ENCODE data around the gene NRIP3.

NRIP3 gene

DNA sequence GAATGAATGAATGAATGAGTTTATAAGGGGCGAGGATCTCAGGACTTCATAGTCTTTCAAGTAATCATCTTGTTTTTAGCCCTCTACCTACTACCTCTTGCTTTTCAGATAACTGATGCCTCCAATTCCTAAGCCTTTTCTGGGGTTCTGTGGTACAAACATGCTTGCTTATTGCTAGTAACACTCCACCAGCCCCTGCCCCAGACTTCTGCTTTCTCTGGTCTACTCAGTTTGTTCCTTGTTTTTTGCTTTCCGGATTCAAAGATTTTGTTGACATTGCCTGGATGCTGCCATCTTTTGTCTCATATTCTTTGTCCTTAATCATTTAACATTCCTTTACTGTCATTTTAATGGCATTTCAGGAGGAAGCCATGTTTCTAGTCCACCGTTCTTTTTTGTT, 30.7 kb downstream of the NRIP3 start:
- H3K36me3 ChIP-seq (ENCODE audit: control insufficient read depth, insufficient read depth, low read length): no peaks in the 10 kb centered on the region
- no peaks in the 10 kb centered on the region for H3K4me1 ChIP-seq (ENCODE audit: control insufficient read depth, insufficient read depth, low read length, poor library complexity, severe bottlenecking)
- no peaks in the 10 kb centered on the region for H3K9me3 ChIP-seq (ENCODE audit: control insufficient read depth, low read length)
- H3K4me3 ChIP-seq (ENCODE audit: extremely low read depth, insufficient read depth, low read length, poor library complexity, severe bottlenecking): no peak overlapping the region
- WGBS, 2 experiments (ENCODE audit: insufficient coverage in 2 of 2): 80 to 84% methylated on average over 2 to 3 of the region's 3 CpGs
- no peak overlapping the region for H3K27ac ChIP-seq (ENCODE audit: low read depth, low read length, severe bottlenecking)

DNA sequence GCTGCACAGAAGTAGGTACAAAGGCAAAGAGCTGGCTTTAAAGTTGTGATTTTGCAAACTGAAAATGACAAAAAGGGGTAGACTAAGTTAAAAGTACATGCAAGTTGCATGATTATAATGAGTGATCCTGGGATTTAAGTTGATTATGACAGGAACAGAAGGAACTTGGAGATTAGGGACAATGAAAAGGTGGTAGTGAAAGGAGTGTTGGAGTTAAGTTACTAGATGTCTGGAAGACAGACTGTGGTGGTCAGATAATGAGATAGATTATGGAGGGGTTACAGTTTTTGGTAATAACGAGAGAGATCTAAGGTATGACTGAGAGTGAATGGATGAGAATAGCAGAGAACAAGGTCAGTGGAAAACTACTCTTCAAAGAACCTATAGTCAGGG, 31.9 kb downstream of the NRIP3 start:
- Histone ChIP-seq H3K4me3 (ENCODE audit: extremely low read depth, insufficient read depth, low read length, poor library complexity, severe bottlenecking) (no peak overlapping the region), H3K36me3 (ENCODE audit: control insufficient read depth, insufficient read depth, low read length) (no peaks in the 10 kb centered on the region), H3K9me3 (ENCODE audit: control insufficient read depth, low read length) (no peaks in the 10 kb centered on the region), H3K4me1 (ENCODE audit: control insufficient read depth, insufficient read depth, low read length, poor library complexity, severe bottlenecking) (no peaks in the 10 kb centered on the region), H3K27ac (ENCODE audit: low read depth, low read length, severe bottlenecking) (no peak overlapping the region)
- WGBS, 2 experiments (ENCODE audit: insufficient coverage in 2 of 2): 78 to 83% methylated on average over 1 of the region's 1 CpG

DNA sequence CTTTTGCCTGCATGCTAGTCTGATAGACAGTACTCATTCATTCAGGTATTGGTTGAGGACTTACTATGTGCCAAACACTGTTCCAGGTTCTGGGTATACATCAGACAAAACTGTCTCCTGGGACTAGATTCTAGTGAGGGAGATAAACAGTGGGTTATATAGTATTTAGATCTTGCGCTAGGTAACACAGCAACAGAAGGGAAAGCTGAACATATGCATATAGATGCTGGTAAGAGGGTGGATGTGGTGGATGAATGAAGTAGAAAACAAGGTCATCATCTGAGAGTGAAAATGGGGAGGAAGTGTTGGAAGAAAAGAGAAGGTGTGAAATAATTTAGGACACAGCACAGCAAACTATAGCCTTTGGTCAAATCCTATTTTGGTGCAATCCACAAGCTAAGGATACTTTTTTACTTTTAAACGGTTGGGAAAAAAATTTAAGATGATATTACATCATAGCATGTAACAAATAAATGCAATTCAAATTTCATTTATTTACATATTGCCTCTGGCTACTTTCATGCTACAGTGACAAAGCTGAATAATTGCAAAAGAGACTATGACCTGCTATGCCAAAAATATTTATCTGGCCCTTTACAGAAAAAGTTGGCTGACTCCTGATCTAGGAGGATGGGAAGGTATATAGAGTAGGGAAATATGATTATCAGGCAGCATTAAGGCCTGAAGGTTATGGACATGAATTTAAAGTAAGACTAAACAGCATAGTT, 32.4 kb downstream of the NRIP3 start:
- WGBS, 2 experiments (ENCODE audit: insufficient coverage in 2 of 2): 100% methylated on average over 1 of the region's 2 CpGs
- H3K4me1 ChIP-seq (ENCODE audit: control insufficient read depth, insufficient read depth, low read length, poor library complexity, severe bottlenecking): no peaks in the 10 kb centered on the region
- no peaks in the 10 kb centered on the region for H3K9me3 ChIP-seq (ENCODE audit: control insufficient read depth, low read length)
- H3K27ac ChIP-seq (ENCODE audit: low read depth, low read length, severe bottlenecking): no peak overlapping the region
- H3K4me3 ChIP-seq (ENCODE audit: extremely low read depth, insufficient read depth, low read length, poor library complexity, severe bottlenecking): no peak overlapping the region
- no peaks in the 10 kb centered on the region for H3K36me3 ChIP-seq (ENCODE audit: control insufficient read depth, insufficient read depth, low read length)

DNA sequence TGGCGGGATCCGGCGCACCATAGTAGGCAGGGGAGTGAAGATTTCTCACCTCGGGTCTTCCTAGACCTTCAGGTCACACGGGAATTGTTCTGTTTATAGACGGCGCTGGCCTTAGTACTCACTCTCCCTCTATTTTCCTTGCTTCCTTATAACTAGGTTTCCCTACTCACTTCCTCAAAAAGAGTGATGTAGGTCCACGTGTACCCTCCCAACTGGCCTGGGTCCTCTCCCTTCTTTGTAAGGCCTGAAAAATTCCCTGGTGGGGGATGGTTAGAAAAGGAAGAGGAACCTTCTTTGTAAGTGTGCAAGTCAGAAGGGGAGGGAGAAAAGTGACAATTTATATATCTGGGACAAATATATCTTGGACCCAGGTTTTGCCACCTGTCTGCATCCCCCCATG, 36.6 kb downstream of the NRIP3 start:
- Histone ChIP-seq H3K4me3 (ENCODE audit: extremely low read depth, insufficient read depth, low read length, poor library complexity, severe bottlenecking) (no peak overlapping the region), H3K9me3 (ENCODE audit: control insufficient read depth, low read length) (no peaks in the 10 kb centered on the region), H3K4me1 (ENCODE audit: control insufficient read depth, insufficient read depth, low read length, poor library complexity, severe bottlenecking) (peaks cover 7% of the 10 kb centered on the region), H3K27ac (ENCODE audit: low read depth, low read length, severe bottlenecking) (no peak overlapping the region), H3K36me3 (ENCODE audit: control insufficient read depth, insufficient read depth, low read length) (no peaks in the 10 kb centered on the region)
- 95 to 96% methylated on average over 4 to 7 of the region's 8 CpGs for WGBS, 2 experiments (ENCODE audit: insufficient coverage in 2 of 2)

DNA sequence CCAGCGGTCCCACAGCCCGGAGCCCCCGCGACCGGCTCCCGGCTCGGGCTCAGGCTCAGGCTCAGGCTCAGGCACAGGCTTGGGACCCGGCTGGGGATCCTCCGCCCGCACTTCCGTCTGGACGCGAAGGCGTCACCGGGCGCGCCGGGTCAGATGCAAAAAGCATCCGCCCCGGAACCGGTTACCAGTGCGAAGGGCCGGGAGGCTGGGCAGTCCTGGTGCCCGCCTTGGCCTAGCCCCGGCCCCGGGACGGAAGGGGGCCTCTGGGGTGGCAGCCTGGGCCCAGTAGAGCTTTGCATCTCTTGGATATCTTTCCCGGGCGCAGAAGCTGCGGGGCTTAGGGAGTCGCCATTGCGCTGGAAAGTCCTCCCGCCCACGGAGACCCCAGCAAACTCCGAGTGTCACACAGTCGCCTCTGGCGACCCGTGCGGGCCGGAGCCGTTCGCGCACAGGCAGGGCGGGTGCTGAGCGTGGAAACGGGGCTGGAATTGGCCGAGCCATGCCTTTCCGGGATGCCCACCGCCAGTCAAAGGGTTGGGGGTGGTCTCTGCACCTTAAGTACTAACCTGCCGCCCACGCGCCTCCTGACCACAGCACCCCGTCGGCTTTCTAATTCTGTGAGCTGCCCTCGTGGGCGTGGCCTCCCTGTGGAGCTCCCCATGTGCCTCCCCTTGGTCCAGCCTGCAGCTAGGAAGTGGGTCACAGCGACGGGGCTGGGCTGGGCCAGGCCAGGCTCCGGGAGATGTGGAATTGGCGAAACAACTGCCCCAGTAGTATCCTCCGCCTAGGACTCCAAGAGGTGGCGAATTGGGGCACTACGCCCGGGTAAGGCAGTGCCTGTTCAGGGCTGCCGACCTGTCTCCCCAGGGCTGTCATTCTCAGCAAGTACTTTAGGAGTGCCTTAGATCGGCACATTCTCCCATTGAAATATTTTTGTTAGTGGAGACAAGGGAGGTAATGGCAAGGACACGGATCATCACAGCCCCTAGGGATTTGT, 39.2 kb downstream of the NRIP3 start, which contains the start of gene TMEM9B:
TSS of gene TMEM9B (minus strand) at position 119 of the 997 bp plus-strand sequence. CDS start 129 bp downstream, outside the sequence.
- Histone ChIP-seq H3K9me3 (ENCODE audit: control insufficient read depth, low read length) (no peaks in the 10 kb centered on the region), H3K27ac (ENCODE audit: low read depth, low read length, severe bottlenecking) (peak within 1 kb of the TSS; percentile 83), H3K4me1 (ENCODE audit: control insufficient read depth, insufficient read depth, low read length, poor library complexity, severe bottlenecking) (peaks cover 7% of the 10 kb centered on the region), H3K36me3 (ENCODE audit: control insufficient read depth, insufficient read depth, low read length) (no peaks in the 10 kb centered on the region), H3K4me3 (ENCODE audit: extremely low read depth, insufficient read depth, low read length, poor library complexity, severe bottlenecking) (peak within 1 kb of the TSS; percentile 76)
- WGBS, 2 experiments (ENCODE audit: insufficient coverage in 2 of 2): 0 to 1% methylated on average over 56 to 66 of the region's 67 CpGs

DNA sequence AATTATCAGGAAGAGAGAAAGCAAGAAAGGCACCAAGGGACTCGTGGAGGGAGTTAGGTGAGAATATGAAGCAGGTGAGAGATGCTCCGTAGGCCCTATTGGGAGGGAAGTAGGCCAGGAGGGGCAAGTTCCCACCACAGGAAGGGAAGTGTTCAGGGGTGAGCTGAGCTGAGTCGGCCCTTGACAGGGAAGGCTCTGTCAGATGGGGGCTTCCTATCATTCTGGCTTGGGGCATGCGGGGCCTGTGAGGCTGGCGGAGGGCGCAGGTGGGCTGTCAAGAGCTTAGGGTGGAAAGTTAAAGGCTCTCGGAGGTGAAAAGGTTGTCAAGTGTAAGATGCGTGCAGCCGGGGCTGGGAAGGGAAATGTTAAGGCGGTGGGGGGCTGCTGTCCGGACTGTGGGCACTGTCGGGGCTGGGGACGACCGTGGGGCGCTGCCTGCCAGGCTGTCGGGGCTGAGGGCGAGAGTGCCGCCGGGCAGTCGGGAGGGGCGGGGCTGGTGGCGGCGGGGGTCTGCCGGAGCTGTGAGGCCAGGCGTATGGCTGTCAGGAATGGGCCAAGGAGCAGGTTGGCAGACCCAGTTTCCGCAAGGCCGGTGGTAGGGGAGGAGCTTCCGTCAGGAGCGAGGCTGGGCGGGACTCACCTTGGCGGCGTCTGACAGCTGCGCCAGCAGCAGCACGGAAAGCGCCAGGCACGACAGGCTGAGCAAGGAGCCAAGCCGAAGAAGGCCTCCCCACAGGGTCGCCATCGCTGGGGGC, 40.1 kb downstream of the NRIP3 start:
- Histone ChIP-seq H3K9me3 (ENCODE audit: control insufficient read depth, low read length) (no peaks in the 10 kb centered on the region), H3K36me3 (ENCODE audit: control insufficient read depth, insufficient read depth, low read length) (no peaks in the 10 kb centered on the region), H3K4me3 (ENCODE audit: extremely low read depth, insufficient read depth, low read length, poor library complexity, severe bottlenecking) (peak overlapping the region; percentile 76), H3K4me1 (ENCODE audit: control insufficient read depth, insufficient read depth, low read length, poor library complexity, severe bottlenecking) (peaks cover 12% of the 10 kb centered on the region), H3K27ac (ENCODE audit: low read depth, low read length, severe bottlenecking) (peak overlapping the region; percentile 83)
- 6 to 9% methylated on average over 28 to 36 of the region's 39 CpGs for WGBS, 2 experiments (ENCODE audit: insufficient coverage in 2 of 2)

DNA sequence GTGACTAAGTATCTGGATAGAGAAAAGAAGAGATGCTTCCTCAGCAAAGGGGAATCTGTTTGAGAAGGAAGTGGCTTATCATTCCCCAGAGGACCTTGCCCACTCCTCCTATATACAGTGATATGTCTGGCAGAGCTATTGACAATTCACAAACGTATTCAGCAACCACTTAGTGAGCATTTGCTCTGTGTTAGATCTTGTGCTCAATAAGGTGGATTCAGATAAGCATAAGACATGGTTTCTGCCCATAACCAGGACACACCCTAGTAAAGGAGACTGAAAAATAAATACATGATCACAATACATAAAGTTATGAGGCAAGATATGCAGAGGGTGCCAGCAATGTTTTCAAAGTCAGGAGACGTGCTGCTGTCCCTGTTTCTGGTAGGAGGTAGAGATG, 41.0 kb downstream of the NRIP3 start:
- no CpG with 5 or more reads among the region's 2 CpGs for WGBS, 2 experiments (ENCODE audit: insufficient coverage in 2 of 2)
- Histone ChIP-seq H3K4me1 (ENCODE audit: control insufficient read depth, insufficient read depth, low read length, poor library complexity, severe bottlenecking) (peaks cover 12% of the 10 kb centered on the region), H3K4me3 (ENCODE audit: extremely low read depth, insufficient read depth, low read length, poor library complexity, severe bottlenecking) (no peak overlapping the region), H3K9me3 (ENCODE audit: control insufficient read depth, low read length) (no peaks in the 10 kb centered on the region), H3K27ac (ENCODE audit: low read depth, low read length, severe bottlenecking) (no peak overlapping the region), H3K36me3 (ENCODE audit: control insufficient read depth, insufficient read depth, low read length) (no peaks in the 10 kb centered on the region)

DNA sequence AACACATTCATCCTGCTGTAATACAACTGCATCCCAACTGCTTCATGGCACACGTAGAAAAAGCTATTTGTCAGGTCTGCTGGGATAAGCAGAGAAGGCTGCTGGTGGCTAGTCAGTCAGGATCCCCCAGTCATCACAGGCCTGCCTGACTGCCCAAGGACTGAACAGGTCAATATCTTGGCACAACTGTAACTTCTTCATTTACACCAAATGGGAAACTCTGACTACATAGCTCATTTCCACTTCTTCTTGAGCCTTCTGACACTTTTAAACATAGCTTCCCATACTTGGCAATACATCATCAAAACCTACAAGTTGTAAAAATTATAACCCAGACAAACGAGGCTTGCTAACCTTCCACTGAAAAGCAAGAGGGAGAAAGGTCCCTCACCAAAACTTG, 42.4 kb downstream of the NRIP3 start:
- 80% methylated on average over 1 of the region's 2 CpGs for WGBS, 2 experiments (ENCODE audit: insufficient coverage in 2 of 2)
- H3K36me3 ChIP-seq (ENCODE audit: control insufficient read depth, insufficient read depth, low read length): no peaks in the 10 kb centered on the region
- H3K4me3 ChIP-seq (ENCODE audit: extremely low read depth, insufficient read depth, low read length, poor library complexity, severe bottlenecking): no peak overlapping the region
- no peaks in the 10 kb centered on the region for H3K9me3 ChIP-seq (ENCODE audit: control insufficient read depth, low read length)
- no peak overlapping the region for H3K27ac ChIP-seq (ENCODE audit: low read depth, low read length, severe bottlenecking)
- H3K4me1 ChIP-seq (ENCODE audit: control insufficient read depth, insufficient read depth, low read length, poor library complexity, severe bottlenecking): peaks cover 12% of the 10 kb centered on the region

DNA sequence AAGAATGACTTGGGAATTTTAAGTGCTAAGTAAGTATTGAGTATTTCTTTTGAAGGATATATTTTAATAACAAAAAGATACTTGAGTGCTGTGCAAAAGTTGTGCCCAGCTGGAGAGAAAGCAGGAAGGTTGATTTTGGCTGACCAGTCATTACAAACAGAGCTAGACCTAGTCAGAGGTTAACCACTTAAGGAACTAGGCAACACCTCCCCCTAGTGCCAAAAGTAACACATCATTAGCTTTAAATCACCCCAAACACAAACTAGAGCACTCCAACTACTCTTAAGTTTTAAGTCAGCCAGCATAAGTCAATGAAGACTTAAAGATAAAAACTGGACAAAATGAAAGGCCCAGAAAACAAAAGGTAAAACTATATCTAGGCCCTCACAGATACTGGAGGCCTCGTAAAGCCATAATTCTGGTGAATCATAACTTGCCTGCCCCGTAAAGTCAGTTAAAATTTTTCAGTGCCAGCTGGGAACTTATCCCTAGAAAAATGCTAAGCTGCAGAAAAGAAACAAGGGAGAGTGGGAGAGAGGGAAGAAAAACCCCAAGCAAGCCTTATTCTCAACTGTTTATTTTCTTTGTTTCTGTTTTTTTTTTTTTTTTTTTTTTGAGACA, 44.1 kb downstream of the NRIP3 start:
- 71% methylated on average over 1 of the region's 2 CpGs; no CpG with 5 or more reads in 1 of the 2 experiments for WGBS, 2 experiments (ENCODE audit: insufficient coverage in 2 of 2)
- H3K27ac ChIP-seq (ENCODE audit: low read depth, low read length, severe bottlenecking): no peak overlapping the region
- H3K4me1 ChIP-seq (ENCODE audit: control insufficient read depth, insufficient read depth, low read length, poor library complexity, severe bottlenecking): peaks cover 10% of the 10 kb centered on the region
- no peak overlapping the region for H3K4me3 ChIP-seq (ENCODE audit: extremely low read depth, insufficient read depth, low read length, poor library complexity, severe bottlenecking)
- no peaks in the 10 kb centered on the region for H3K9me3 ChIP-seq (ENCODE audit: control insufficient read depth, low read length)
- H3K36me3 ChIP-seq (ENCODE audit: control insufficient read depth, insufficient read depth, low read length): peaks cover 13% of the 10 kb centered on the region

DNA sequence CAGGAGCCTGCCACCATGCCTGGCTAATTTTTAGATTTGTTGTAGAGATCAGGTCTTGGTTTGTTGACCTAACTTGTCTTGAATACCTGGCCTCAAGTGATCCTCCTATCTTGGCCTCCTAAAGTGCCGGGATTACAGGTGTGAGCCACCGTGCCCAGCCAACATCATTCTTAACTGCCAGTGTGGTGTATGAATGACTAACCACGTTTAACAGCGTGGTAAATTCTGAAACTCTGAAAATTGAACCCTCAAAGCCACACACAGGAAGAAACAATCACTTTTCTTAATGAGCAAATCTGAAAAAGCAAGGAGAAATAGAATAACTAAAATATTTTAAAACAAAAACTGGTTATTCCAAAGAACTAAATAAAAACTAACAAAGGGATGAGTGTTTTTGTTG, 46.9 kb downstream of the NRIP3 start:
- 88% methylated on average over 2 of the region's 4 CpGs; no CpG with 5 or more reads in 1 of the 2 experiments for WGBS, 2 experiments (ENCODE audit: insufficient coverage in 2 of 2)

More for the DNA sequence above, 46.9 kb downstream of the NRIP3 start:
- Histone ChIP-seq H3K9me3 (ENCODE audit: control insufficient read depth, low read length) (no peaks in the 10 kb centered on the region), H3K4me1 (ENCODE audit: control insufficient read depth, insufficient read depth, low read length, poor library complexity, severe bottlenecking) (peaks cover 6% of the 10 kb centered on the region), H3K27ac (ENCODE audit: low read depth, low read length, severe bottlenecking) (no peak overlapping the region), H3K4me3 (ENCODE audit: extremely low read depth, insufficient read depth, low read length, poor library complexity, severe bottlenecking) (no peak overlapping the region), H3K36me3 (ENCODE audit: control insufficient read depth, insufficient read depth, low read length) (peaks cover 34% of the 10 kb centered on the region)
